DMS114 treated with DMSO at 0.1 percent for 48 hours (cell line): ENCODE measurements around the gene ZNF30.
A peak's percentile ranks its signal among the peaks of the same experiment; 100 is the strongest.
"Not testable (repeated sequence)": the region's sequence is repeated elsewhere in the genome, so short reads cannot be mapped to it uniquely, and the experiment has no call there.

Experiments
- DNase-seq: peaks from one replicate; lab custom pipeline; 2025; ENCODE audit not compliant: unreplicated experiment; lab: John Stamatoyannopoulos, UW

ZNF30 gene

DNA sequence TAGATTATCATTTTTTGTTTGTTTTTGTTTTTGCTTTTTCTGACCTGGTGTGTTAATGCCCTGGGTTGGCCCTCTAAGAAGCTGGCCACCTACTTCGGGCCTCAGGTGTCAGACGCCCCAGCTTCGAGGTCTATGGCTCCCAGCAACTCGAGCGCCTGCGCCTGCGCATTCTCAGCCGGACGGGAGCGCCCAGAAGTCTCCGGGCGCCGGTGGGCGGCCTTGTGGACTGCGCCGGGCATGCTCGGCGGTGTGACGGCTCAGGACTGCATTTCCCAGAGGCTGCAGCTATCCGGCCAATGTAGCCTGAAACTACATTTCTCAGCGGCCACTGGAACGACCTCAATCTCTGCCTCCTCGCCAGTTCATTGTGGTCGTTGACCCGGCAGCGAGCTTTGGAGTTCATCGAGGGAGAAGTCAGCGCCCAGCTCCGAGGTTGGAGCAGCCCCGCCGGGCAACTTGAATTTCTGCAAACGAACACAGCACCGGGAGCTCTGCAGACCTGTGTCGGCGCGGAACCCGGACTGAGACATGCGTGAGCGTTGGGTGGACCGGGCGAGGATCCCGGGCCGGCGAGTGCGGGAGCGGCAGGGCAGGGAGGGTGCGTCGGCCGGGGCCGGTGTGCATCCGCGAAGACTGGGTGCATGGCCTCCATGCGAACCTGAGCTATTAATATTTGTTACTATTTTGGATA lies at the start of gene ZNF30:
Gene ZNF30 (plus strand): TSS at position 219 of the 691 bp plus-strand sequence. CDS start 3,045 bp downstream, outside the sequence.
- peak; percentile 89 for DNase-seq

GRCh38 chr19:34879563-34879962 lies 47.1 kb upstream of the ZNF30 start:
- no peak for DNase-seq

DNA sequence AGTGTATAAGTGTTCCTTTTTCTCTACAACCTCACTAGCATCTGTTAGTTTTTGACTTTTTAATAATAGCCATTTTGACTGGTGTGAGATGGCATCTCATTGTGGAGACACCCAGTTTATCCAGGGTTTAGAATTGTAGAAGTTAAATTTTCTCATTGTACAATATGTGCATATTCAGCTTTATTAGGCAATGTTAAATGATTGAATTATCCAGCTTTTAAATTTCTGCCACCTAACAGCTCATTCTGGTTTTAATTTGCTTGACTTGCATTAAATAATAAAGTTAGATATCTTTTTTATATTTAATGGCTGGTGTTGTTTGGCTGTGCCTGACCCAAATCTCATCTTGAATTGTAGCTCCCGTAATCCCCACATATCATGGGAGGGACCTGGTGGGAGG lies 46.7 kb upstream of the ZNF30 start:
- DNase-seq: no peak

- no peak for DNase-seq
These were observed 44.7 kb upstream of the ZNF30 start for GRCh38 chr19:34881982-34882381.

DNA sequence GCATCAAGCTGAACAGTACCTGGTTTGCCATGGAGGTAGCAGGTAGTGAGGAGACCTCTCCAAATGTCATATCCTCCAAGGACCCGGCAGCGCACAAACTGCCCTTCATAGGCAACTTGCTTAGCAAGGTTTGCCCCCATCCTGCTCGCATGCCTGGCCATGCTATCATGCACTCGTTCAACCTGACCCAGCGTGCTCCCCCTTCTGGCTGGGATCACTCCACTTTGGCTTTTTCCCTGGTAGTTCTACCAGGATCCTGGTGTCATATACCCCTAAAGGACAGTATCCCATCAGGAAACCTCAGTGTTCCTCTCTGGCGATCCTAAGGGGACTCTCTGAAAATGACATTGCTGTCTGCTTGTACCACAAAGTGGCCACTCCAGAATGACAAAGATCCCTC lies 38.6 kb upstream of the ZNF30 start:
- no peak for DNase-seq

DNA sequence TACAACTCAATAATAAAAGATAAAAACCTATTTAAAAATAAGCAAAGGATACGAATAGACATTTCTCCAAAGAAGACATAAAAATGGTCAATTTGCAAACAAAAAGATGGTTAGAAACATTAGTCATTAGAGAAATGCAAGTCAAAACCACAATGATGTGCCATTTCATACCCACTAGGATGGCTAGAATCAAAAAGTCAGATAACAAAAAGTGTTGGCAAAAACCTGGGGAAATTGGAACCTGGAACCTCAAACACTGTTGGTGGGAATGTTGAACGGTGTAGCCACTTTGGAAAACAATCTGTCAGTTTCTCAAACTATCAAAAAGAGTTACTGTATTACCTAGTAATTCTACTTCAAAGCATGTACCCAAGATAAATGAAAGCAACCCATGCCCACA lies 26.5 kb upstream of the ZNF30 start:
- DNase-seq: no peak

DNA sequence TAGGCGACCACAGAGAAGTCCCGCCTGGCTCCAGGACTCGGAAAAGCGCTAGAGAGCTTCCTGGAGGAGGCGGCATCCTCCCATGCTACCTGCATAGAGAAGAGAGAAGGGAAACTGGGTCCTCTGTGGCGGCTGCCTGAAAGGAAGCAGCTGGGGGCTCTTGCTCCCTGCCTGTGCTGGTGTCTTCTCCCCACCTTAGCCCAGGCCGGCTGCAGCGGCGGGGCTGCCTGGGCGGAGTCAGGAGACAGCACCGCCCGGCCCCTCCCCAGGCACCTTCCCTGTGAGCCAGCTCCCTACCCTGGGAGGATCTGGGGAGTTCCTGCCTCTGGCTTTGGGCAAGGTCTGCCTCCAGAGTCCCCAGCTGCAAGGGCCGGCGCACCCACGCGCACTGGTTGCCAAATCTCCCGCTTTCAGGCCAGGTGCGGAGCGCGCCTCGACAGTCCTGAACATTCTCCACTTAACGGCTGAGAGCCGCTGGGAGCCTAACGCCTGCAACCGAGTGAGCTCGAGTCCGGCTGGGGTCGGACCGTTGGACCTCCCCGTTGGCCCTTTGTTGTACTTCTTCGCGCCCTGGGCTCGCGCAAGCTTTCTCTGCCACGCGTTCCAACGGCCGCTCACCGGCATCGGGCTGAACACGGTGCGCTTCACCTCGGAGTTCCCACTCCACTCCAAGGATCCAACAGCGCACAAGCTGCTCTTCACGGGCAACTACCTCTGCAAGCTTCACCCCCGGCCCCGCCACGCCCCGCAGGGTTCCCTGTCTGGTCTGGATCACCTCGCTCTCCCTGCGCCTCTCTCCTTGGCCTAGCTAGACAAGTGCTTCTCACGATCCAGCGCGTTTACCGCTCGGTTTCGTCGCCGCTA lies 21.8 kb upstream of the ZNF30 start:
- no peak for DNase-seq

DNA sequence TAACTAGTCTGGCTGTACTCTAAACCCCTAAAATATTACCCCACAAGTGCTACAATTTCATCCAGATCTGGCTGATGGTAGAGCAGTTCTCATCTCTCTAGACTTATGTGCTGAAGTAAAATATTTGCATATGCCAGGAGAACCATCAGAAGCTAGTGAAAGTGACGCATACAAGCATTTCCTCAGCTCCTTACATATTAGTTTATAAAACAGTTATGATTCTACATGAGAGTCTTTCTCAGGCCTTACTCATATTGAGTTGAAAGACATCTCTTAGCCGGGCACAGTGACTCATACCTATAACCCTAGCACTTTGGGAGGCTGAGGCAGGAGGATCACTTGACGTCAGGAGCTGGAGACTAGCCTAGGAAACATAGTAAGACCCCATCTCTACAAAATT lies 15.9 kb upstream of the ZNF30 start:
- DNase-seq: no peak

GRCh38 chr19:34917144-34917543 lies 9.6 kb upstream of the ZNF30 start:
- not testable (repeated sequence) for DNase-seq

- no peak for DNase-seq
These were observed 8.5 kb upstream of the ZNF30 start for GRCh38 chr19:34918190-34918589.

GRCh38 chr19:34920090-34920786 lies 6.5 kb upstream of the ZNF30 start:
- DNase-seq: not testable (repeated sequence)

DNA sequence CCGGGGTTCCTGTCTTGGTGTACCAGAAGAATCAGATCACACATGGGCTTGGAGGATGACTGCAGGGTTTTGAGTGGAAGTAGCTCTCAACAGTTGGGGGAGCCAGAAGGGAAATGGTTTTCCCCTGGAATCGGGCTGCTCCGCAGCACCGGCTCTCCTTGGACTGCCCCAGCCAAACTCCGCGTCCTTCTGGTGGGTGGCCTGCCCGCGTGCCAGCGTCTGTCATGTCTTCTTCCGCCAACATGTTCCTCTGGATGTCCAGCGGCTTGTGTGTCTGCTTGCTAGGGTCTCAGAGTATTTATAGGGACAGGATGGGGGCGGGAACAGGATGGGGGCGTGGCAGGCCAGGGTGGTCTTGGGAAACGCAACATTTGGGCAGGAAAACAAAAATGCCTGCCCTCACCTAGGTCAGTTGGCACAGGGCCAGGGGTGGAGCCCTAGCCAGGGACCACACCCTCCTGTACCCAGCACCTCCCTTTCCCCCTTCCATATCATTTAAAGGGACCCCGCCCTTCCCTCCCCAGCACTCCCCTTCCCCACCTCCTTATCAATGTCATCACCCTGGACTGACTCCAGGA lies 1.3 kb upstream of the ZNF30 start:
- DNase-seq: no peak

- no peak for DNase-seq
These were observed 380 bp upstream of the ZNF30 start for GRCh38 chr19:34926361-34926684.

DNA sequence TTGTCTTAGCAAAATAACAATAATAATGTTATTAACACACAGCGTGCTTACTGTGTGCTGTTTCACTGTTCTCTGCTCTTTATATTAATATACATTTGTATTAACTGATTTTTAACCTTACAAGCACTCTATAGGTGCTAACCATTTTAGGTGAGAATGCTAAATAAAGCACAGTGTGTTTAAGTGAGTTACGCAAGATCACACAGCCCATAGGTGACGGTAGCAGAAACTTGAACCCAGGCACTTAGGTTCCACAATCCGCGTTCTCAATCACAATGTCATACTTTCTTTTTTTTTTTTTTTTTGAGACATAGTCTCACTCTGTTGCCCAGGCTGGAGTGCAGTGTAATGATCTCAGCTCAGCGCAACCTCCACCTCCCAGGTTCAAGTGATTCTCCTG lies 5.8 kb downstream of the ZNF30 start:
- DNase-seq: no peak

DNA sequence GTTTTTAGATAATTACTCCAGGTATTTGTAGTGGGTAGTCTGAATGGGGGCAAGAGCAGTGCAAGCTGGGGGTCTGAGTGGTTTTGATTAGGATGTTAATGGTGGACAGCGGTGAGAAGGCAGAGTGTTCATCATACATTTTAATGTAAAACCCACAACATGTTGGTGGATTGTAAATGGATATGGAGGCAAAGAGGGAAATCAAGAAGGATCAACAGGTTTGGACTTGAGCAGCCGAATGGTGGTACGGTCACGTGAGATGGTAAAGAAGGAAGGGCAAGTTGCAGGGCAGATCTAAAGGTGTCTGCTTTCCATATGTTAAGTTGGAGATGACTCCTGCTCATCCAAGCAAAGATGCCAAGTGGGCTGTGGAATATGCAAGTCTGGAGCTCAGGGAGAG lies 9.5 kb downstream of the ZNF30 start:
- no peak for DNase-seq

- DNase-seq: no peak
These were observed 12.2 kb downstream of the ZNF30 start for GRCh38 chr19:34938886-34939285.

DNA sequence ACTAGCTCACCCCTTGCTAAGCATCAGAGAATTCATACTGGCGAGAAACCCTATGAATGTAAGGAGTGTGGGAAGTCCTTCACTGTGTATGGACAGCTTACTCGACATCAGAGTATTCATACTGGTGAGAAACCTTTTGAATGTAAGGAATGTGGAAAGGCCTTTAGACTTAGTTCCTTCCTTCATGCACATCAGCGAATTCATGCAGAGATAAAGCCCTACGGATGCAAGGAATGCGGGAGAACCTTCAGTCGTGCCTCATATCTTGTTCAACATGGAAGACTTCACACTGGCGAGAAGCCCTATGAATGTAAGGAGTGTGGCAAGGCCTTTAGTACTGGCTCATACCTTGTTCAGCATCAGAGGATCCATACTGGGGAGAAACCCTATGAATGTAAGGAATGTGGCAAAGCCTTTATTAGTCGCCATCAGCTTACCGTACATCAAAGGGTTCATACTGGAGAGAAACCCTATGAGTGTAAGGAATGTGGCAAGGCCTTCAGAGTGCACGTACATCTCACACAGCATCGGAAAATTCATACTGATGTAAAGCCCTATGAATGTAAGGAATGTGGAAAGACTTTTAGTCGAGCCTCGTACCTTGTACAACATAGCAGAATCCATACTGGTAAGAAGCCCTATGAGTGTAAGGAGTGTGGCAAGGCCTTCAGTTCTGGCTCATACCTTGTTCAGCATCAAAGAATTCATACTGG lies 17.3 kb downstream of the ZNF30 start:
- no peak for DNase-seq

DNA sequence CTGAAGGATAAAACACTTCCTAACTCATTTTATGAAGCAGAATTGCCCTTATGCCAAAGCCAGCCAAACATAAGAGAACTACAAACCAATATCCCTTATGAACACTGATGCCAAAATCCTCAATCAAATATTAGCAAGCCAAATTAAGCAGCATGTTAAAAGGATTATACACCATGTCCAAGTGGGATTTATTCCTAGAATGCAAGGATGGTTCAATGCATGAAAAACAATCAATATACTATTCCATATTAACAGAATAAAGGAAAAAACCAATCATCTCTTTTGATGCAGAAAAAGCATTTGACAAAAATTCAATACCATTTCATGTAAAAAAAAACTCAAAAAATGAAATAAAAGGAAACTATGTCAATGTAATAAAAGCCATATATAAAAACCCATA lies 26.4 kb downstream of the ZNF30 start:
- no peak for DNase-seq

- no peak for DNase-seq
These were observed 31.4 kb downstream of the ZNF30 start for GRCh38 chr19:34957830-34958751.

GRCh38 chr19:34959021-34959420 lies 32.3 kb downstream of the ZNF30 start:
- DNase-seq: no peak
